ENCODE results near the gene GSTM3. TPM values are rescaled to one million over a fixed set of nuclear protein-coding genes. Genes with fewer than 3 reads are reported as not detected.

GSTM3 gene
- total RNA-seq, 1 donor from 2014 or later: 4.7 TPM

DNA sequence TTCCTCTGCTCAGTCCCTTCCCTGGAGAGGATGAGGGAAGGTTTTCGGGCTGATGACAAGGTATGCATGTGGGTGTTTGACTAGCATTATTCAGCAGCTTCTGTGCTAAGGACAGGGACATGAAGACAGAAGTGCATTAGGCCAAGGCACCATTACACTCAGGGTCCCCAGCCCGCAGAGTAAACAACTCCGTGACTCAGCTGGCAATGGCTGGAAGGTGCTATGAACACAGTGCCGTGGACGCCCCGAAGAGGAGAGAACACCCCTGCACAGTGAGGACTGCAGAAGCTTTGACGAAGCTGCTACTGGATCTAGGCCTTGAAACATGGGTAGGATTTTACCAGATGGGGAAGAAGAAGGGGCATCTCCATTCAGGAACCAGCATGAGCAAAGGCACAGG is 36.6 kb upstream of the GSTM3 start:
- FAIRE-seq: no peak

GRCh38 chr1:109776911-109777310 is 36.1 kb upstream of the GSTM3 start:
- H3K4me3 ChIP-seq (ENCODE audit: low read depth, low read length): no peak overlapping the region
- FAIRE-seq: no peak
- peak; percentile 60 for DNase-seq (ENCODE audit: low read depth)
- H3K27me3 ChIP-seq (ENCODE audit: control insufficient read depth, insufficient read depth, low read length): no peaks in the 10 kb centered on the region
- TF ChIP-seq CTCF (IDR thresholded peaks at IDR 0.05; ENCODE audit: insufficient read depth, low read length, severe bottlenecking): peak; percentile 95
- H3K36me3 ChIP-seq (ENCODE audit: control insufficient read depth, insufficient read depth, low read length): no peaks in the 10 kb centered on the region

More for the DNA sequence above, 36.6 kb upstream of the GSTM3 start:
- Histone ChIP-seq H3K27me3 (ENCODE audit: control insufficient read depth, insufficient read depth, low read length) (no peaks in the 10 kb centered on the region), H3K4me3 (ENCODE audit: low read depth, low read length) (no peak overlapping the region), H3K36me3 (ENCODE audit: control insufficient read depth, insufficient read depth, low read length) (no peaks in the 10 kb centered on the region)
- no peak for TF ChIP-seq CTCF (IDR thresholded peaks at IDR 0.05; ENCODE audit: insufficient read depth, low read length, severe bottlenecking)
- no peak for DNase-seq (ENCODE audit: low read depth)

DNA sequence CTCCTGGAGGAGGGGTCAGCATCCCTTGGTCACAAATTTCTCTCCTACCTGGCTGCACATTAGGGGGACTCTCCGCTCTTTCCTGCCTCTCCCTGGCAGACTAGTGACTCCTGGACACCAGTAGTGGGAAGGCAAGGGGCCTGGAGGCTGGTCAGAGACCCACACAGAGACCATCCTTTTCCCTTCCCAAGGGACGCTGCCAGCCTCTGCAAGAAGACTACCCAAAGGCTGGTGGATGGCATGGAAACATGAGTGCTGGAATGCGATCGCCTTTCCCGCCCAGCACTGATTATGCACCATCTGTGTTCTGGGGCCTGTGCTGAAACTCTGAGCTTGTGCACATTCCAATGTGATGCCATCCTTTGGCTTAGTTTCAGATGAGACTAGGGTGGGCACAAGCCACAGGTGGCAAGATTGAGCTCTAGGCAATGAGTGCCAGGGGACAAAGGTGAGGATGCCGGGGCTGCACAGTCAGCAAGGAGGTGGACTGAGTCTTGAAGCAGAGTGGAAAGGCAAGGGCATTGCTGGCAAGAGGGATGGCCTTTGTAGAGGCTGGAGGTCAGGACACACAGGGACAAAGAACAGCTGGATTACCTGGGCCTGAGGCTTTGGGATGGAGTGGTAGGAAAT is 35.5 kb upstream of the GSTM3 start:
- Histone ChIP-seq H3K4me3 (ENCODE audit: low read depth, low read length) (no peak overlapping the region), H3K27me3 (ENCODE audit: control insufficient read depth, insufficient read depth, low read length) (no peaks in the 10 kb centered on the region), H3K36me3 (ENCODE audit: control insufficient read depth, insufficient read depth, low read length) (no peaks in the 10 kb centered on the region)
- no peak for TF ChIP-seq CTCF (IDR thresholded peaks at IDR 0.05; ENCODE audit: insufficient read depth, low read length, severe bottlenecking)
- DNase-seq (ENCODE audit: low read depth) (no peak), FAIRE-seq (no peak)

DNA sequence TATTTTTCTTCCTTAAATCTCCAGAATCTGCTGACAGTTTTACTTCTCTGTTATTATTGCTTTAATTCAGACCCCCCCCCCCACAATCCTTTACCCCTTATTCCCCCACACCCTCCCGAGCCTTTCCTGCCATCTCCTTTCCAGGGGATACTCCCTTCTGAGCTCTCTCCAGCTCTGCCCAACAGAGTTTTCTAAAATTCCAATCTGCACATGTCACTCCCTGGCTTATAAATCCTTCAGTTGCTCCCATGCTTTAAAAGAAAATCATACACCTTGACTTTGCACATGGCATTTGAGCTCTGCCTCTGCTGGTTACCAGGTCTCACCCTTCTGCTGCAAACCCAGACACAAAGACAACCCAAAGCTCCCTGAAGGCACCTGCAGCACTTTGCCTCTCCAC is 34.6 kb upstream of the GSTM3 start:
- FAIRE-seq: no peak
- TF ChIP-seq CTCF (IDR thresholded peaks at IDR 0.05; ENCODE audit: insufficient read depth, low read length, severe bottlenecking): no peak

GRCh38 chr1:109773900-109774485 is 33.2 kb upstream of the GSTM3 start:
- TF ChIP-seq CTCF (IDR thresholded peaks at IDR 0.05; ENCODE audit: insufficient read depth, low read length, severe bottlenecking): no peak
- peak; percentile 40 for FAIRE-seq
- no peaks in the 10 kb centered on the region for H3K36me3 ChIP-seq (ENCODE audit: control insufficient read depth, insufficient read depth, low read length)
- no peaks in the 10 kb centered on the region for H3K27me3 ChIP-seq (ENCODE audit: control insufficient read depth, insufficient read depth, low read length)
- H3K4me3 ChIP-seq (ENCODE audit: low read depth, low read length): no peak overlapping the region
- DNase-seq (ENCODE audit: low read depth): no peak

More for the DNA sequence above, 34.6 kb upstream of the GSTM3 start:
- no peaks in the 10 kb centered on the region for H3K27me3 ChIP-seq (ENCODE audit: control insufficient read depth, insufficient read depth, low read length)
- no peak for DNase-seq (ENCODE audit: low read depth)
- H3K36me3 ChIP-seq (ENCODE audit: control insufficient read depth, insufficient read depth, low read length): no peaks in the 10 kb centered on the region
- H3K4me3 ChIP-seq (ENCODE audit: low read depth, low read length): no peak overlapping the region

Data from bronchial epithelial cell (primary cell).